GM23338 (cell line): ENCODE results near the gene DNAJC12. TPM values are rescaled to one million over a fixed set of nuclear protein-coding genes. Genes with fewer than 3 reads are reported as not detected.

Source experiments
- ATAC-seq: fragments of 200-7000 bp; cut with Tn5 transposase; 3 replicates; pipeline ENCODE4 v1.9.1; 2020
- DNase-seq: peaks from one replicate; pipeline ENCODE4 v3.0.0-alpha.2; 2015; ENCODE audit warnings: low spot score
- H2AFZ ChIP-seq: fragments of 200-600 bp; sonication (generic); 2 replicates; pipeline ENCODE4 v1.8.0; 2016; ENCODE audit warnings: antibody characterized with exemption, mild to moderate bottlenecking, moderate library complexity
- H3F3A ChIP-seq: fragments of 200-600 bp; sonication (generic); replicated peaks from 2 replicates; pipeline ENCODE4 v1.8.0; 2017; ENCODE audit warnings: antibody characterized with exemption, mixed run types, low read depth
- H3K27ac ChIP-seq: fragments of 200-600 bp; sonication (generic); 2 replicates; pipeline ENCODE4 v1.6.1; 2016; ENCODE audit warnings: low read depth
- H3K27me3 ChIP-seq: fragments of 200-600 bp; sonication (generic); 2 replicates; pipeline ENCODE4 v1.8.0; 2016; ENCODE audit warnings: mild to moderate bottlenecking, mixed run types, moderate library complexity; ENCODE audit not compliant: insufficient read depth
- H3K36me3 ChIP-seq: fragments of 200-600 bp; sonication (generic); 2 replicates; pipeline ENCODE4 v1.8.0; 2016; ENCODE audit warnings: mild to moderate bottlenecking; ENCODE audit not compliant: insufficient read depth
- H3K4me1 ChIP-seq: fragments of 200-600 bp; sonication (generic); 2 replicates; pipeline ENCODE4 v1.8.0; 2016; ENCODE audit warnings: mild to moderate bottlenecking, moderate library complexity; ENCODE audit not compliant: insufficient read depth
- H3K4me2 ChIP-seq: fragments of 200-600 bp; sonication (generic); 2 replicates; pipeline ENCODE4 v1.7.1; 2017; ENCODE audit warnings: mixed run types
- H3K4me3 ChIP-seq: fragments of 200-600 bp; sonication (generic); 2 replicates; pipeline ENCODE4 v1.6.1; 2016; ENCODE audit warnings: mixed run types
- H3K79me2 ChIP-seq: fragments of 200-600 bp; sonication (generic); replicated peaks from 2 replicates; pipeline ENCODE4 v1.8.0; 2017; ENCODE audit warnings: mild to moderate bottlenecking; ENCODE audit not compliant: insufficient read depth
- H3K9me2 ChIP-seq: fragments of 200-600 bp; sonication (generic); 2 replicates; pipeline ENCODE4 v1.8.0; 2017; ENCODE audit not compliant: insufficient read depth
- H4K20me1 ChIP-seq: fragments of 200-600 bp; sonication (generic); replicated peaks from 2 replicates; pipeline ENCODE4 v1.8.0; 2017; ENCODE audit warnings: mild to moderate bottlenecking; ENCODE audit not compliant: insufficient read depth
- H3K27ac Mint-ChIP-seq: 2 replicates; pipeline ENCODE4 v1.8.0; 2020; ENCODE audit warnings: inconsistent platforms, mild to moderate bottlenecking, moderate library complexity, mixed read lengths
- H3K27me3 Mint-ChIP-seq: 3 replicates; pipeline ENCODE4 v1.8.0; 2022; ENCODE audit warnings: low read depth, mild to moderate bottlenecking, moderate library complexity, mixed read lengths, inconsistent platforms; ENCODE audit not compliant: insufficient read depth, poor library complexity
- H3K36me3 Mint-ChIP-seq: 3 replicates; pipeline ENCODE4 v1.8.0; 2021; ENCODE audit warnings: low read depth, mild to moderate bottlenecking, inconsistent platforms, moderate library complexity, mixed read lengths
- H3K4me1 Mint-ChIP-seq: 3 replicates; pipeline ENCODE4 v1.8.0; 2020; ENCODE audit warnings: mild to moderate bottlenecking, inconsistent platforms, mixed read lengths
- H3K4me3 Mint-ChIP-seq: 3 replicates; pipeline ENCODE4 v1.8.0; 2021; ENCODE audit warnings: moderate library complexity, mild to moderate bottlenecking, inconsistent platforms, mixed read lengths
- H3K9me3 Mint-ChIP-seq: 3 replicates; pipeline ENCODE4 v1.8.0; 2020; ENCODE audit warnings: moderate library complexity, mild to moderate bottlenecking, inconsistent platforms, mixed read lengths
- CREB1 ChIP-seq: fragments of 250-450 bp; sonication (Bioruptor Pico); IDR thresholded peaks from 2 replicates; pipeline ENCODE4 v1.5.0; 2020; ENCODE audit warnings: low read depth, mild to moderate bottlenecking, moderate library complexity
- CTCF ChIP-seq, 2 experiments: fragments of 200-600 bp in 1 of 2; sonication (generic) in 1 of 2; conservative IDR thresholded peaks; 2 replicates each; pipeline versions ENCODE4 v1.5.1 to v1.6.1; 2016 to 2017; ENCODE audit warnings: antibody characterized with exemption in 2 of 2, low read depth in 2 of 2, mild to moderate bottlenecking in 2 of 2, moderate library complexity in 1 of 2
- ETS1 ChIP-seq: IDR thresholded peaks from 2 replicates; pipeline ENCODE4 v1.6.1; 2016; ENCODE audit warnings: antibody characterized with exemption
- EZH2 ChIP-seq: fragments of 200-600 bp; sonication (generic); IDR thresholded peaks from one replicate; pipeline ENCODE4 v1.8.0; 2017; ENCODE audit warnings: antibody characterized with exemption, mild to moderate bottlenecking, low read depth; ENCODE audit not compliant: unreplicated experiment
- EZH2phosphoT487 ChIP-seq: fragments of 200-600 bp; sonication (generic); IDR thresholded peaks from one replicate; pipeline ENCODE4 v1.8.1; 2018; ENCODE audit warnings: antibody characterized with exemption; ENCODE audit not compliant: unreplicated experiment
- JUNB ChIP-seq: IDR thresholded peaks from one replicate; pipeline ENCODE4 v1.6.1; 2016; ENCODE audit warnings: antibody characterized with exemption; ENCODE audit not compliant: unreplicated experiment
- NANOG ChIP-seq: IDR thresholded peaks from 2 replicates; pipeline ENCODE4 v1.6.1; 2016; ENCODE audit warnings: antibody characterized with exemption, borderline replicate concordance
- POLR2AphosphoS5 ChIP-seq: IDR thresholded peaks from 2 replicates; pipeline ENCODE4 v1.6.1; 2016; ENCODE audit warnings: antibody characterized with exemption, low read depth
- REST ChIP-seq: IDR thresholded peaks from one replicate; pipeline ENCODE4 v1.6.1; 2018; ENCODE audit warnings: antibody characterized with exemption; ENCODE audit not compliant: unreplicated experiment
- STAT1 ChIP-seq: IDR thresholded peaks from one replicate; pipeline ENCODE4 v1.6.1; 2016; ENCODE audit warnings: antibody characterized with exemption; ENCODE audit not compliant: unreplicated experiment
- ZNF114 ChIP-seq: fragments of 250-450 bp; sonication (Bioruptor Pico); IDR thresholded peaks from 2 replicates; pipeline ENCODE4 v1.5.0; 2020; ENCODE audit warnings: mild to moderate bottlenecking, moderate library complexity
- ZNF331 ChIP-seq: fragments of 250-450 bp; sonication (Bioruptor Pico); IDR thresholded peaks from 2 replicates; pipeline ENCODE4 v1.5.0; 2020; ENCODE audit warnings: low read depth, mild to moderate bottlenecking, moderate library complexity
- ZNF462 ChIP-seq: fragments of 250-450 bp; sonication (Bioruptor Pico); IDR thresholded peaks from 2 replicates; pipeline ENCODE4 v1.5.0; 2020; ENCODE audit warnings: mild to moderate bottlenecking, moderate library complexity
- polyA plus RNA-seq: library from polyadenylated mRNA; unstranded; fragments of >200 nt; fragmentation: Nextera tagmentation; extraction: Ambion mirVana; gene quantifications from 2 replicates; pipeline ENCODE4 v1.2.1, GENCODE V29; 2016
- total RNA-seq: library from RNA; depleted of rRNA; stranded (reverse); fragments of >200 nt; shearing (Covaris generic); gene quantifications from 2 replicates; pipeline ENCODE4 v1.2.3, GENCODE V29; 2014

Gene DNAJC12
- total and polyA plus RNA-seq, 2 experiments from 2014 or later = 2.2 to 4.5 TPM

GRCh38 chr10:67818323-67818722, 19.7 kb downstream of the DNAJC12 start:
- no peaks in the 10 kb centered on the region for H3K79me2 ChIP-seq
- no peaks in the 10 kb centered on the region for H3K27me3 Mint-ChIP-seq
- H3K4me3 ChIP-seq = no peak overlapping the region
- no peak overlapping the region for H3K27ac Mint-ChIP-seq
- no peaks in the 10 kb centered on the region for H3K9me2 ChIP-seq
- DNase-seq (no peak), ATAC-seq (no peak)
- no peak for TF ChIP-seq EZH2phosphoT487
- no peak for TF ChIP-seq STAT1
- TF ChIP-seq REST = no peak
- TF ChIP-seq NANOG = no peak
- no peak for TF ChIP-seq ZNF114 (CRISPR knock-in tag)
- no peak for TF ChIP-seq POLR2AphosphoS5
- TF ChIP-seq ETS1 = no peak
- no peak for TF ChIP-seq EZH2
- TF ChIP-seq CREB1 (CRISPR knock-in tag) = no peak
- TF ChIP-seq CTCF (conservative IDR thresholded peaks at IDR 0.05; ENCODE audit: low read depth in 2 of 2) = no peak
- no peak for TF ChIP-seq JUNB
- TF ChIP-seq ZNF331 (CRISPR knock-in tag) = no peak
- no peak for TF ChIP-seq ZNF462 (CRISPR knock-in tag)
- H3K4me2 ChIP-seq = no peak overlapping the region
- H3K9me3 Mint-ChIP-seq = no peaks in the 10 kb centered on the region
- H3K27ac ChIP-seq = no peak overlapping the region
- H3K4me1 Mint-ChIP-seq = no peaks in the 10 kb centered on the region
- H3F3A ChIP-seq = no peaks in the 10 kb centered on the region
- no peaks in the 10 kb centered on the region for H4K20me1 ChIP-seq
- no peaks in the 10 kb centered on the region for H3K27me3 ChIP-seq
- no peaks in the 10 kb centered on the region for H3K36me3 ChIP-seq
- no peak overlapping the region for H2AFZ ChIP-seq
- no peaks in the 10 kb centered on the region for H3K4me1 ChIP-seq
- H3K4me3 Mint-ChIP-seq = no peak overlapping the region
- no peaks in the 10 kb centered on the region for H3K36me3 Mint-ChIP-seq
